CD14-positive monocyte (primary cell): Measurements from ENCODE around the gene RNF220. TPM values are rescaled to one million over a fixed set of nuclear protein-coding genes. Genes with fewer than 3 reads are reported as not detected.

ENCODE experiments used
- DNase-seq, 3 donors: peaks; one replicate each; pipeline ENCODE4 v3.0.0-alpha.2; 2011 to 2022
- H2AFZ ChIP-seq: 2 replicates; pipeline ENCODE4 v1.6.0; 2012; ENCODE audit warnings: mild to moderate bottlenecking, low read depth, low read length, inconsistent platforms; ENCODE audit not compliant: insufficient read depth, poor library complexity, severe bottlenecking
- H3K27ac ChIP-seq, 2 donors: 1 replicate in 1 of 2; 2 replicates in 1 of 2; pipeline ENCODE4 v1.5.1; 2012 to 2013; ENCODE audit warnings: low read length in 2 of 2, control low read depth in 1 of 2, inconsistent platforms in 1 of 2, low read depth in 1 of 2, mild to moderate bottlenecking in 1 of 2
- H3K27me3 ChIP-seq, 2 donors: one replicate each; pipeline versions ENCODE4 v1.6.0 to v1.6.1; 2011 to 2013; ENCODE audit warnings: low read length in 2 of 2; ENCODE audit not compliant: control insufficient read depth in 2 of 2, insufficient read depth in 2 of 2
- H3K36me3 ChIP-seq, 2 donors: replicated peaks in 1 of 2; 1 replicate in 1 of 2; 2 replicates in 1 of 2; pipeline versions ENCODE4 v1.5.1 to v1.6.1; 2012 to 2013; ENCODE audit warnings: low read length in 2 of 2, control low read depth in 1 of 2, inconsistent platforms in 1 of 2, mild to moderate bottlenecking in 1 of 2; ENCODE audit not compliant: insufficient read depth in 2 of 2, control insufficient read depth in 1 of 2
- H3K4me1 ChIP-seq, 2 donors: 1 replicate in 1 of 2; 2 replicates in 1 of 2; pipeline versions ENCODE4 v1.5.1 to v1.6.1; 2012 to 2013; ENCODE audit warnings: low read length in 2 of 2, control low read depth in 1 of 2, inconsistent platforms in 1 of 2, mild to moderate bottlenecking in 1 of 2, moderate library complexity in 1 of 2; ENCODE audit not compliant: insufficient read depth in 2 of 2, control insufficient read depth in 1 of 2
- H3K4me2 ChIP-seq: replicated peaks from 2 replicates; pipeline ENCODE3; 2012; ENCODE audit warnings: low read length, moderate library complexity, mild to moderate bottlenecking; ENCODE audit not compliant: poor library complexity, severe bottlenecking; ENCODE audit errors: extremely low read depth
- H3K4me3 ChIP-seq, 3 experiments: fragments of 200-600 bp in 1 of 3; sonication (generic) in 1 of 3; replicated peaks in 1 of 3; 1 replicate in 2 of 3; 2 replicates in 1 of 3; pipeline ENCODE4 v1.5.1; 2011 to 2013; ENCODE audit warnings: low read length in 3 of 3, mild to moderate bottlenecking in 3 of 3, control low read depth in 2 of 3, low read depth in 2 of 3, inconsistent platforms in 1 of 3, moderate library complexity in 1 of 3
- H3K79me2 ChIP-seq: 2 replicates; pipeline ENCODE4 v1.6.0; 2012; ENCODE audit warnings: mild to moderate bottlenecking, control low read depth, inconsistent platforms, low read length, moderate library complexity; ENCODE audit not compliant: insufficient read depth
- H3K9ac ChIP-seq: 2 replicates; pipeline ENCODE4 v1.6.0; 2017; ENCODE audit warnings: low read length, mild to moderate bottlenecking; ENCODE audit not compliant: insufficient read depth, poor library complexity, severe bottlenecking
- H3K9me3 ChIP-seq, 2 donors: replicated peaks in 1 of 2; 1 replicate in 1 of 2; 2 replicates in 1 of 2; pipeline versions ENCODE4 v1.5.1 to v1.6.1; 2012 to 2013; ENCODE audit warnings: low read length in 2 of 2, control low read depth in 1 of 2; ENCODE audit not compliant: control insufficient read depth in 1 of 2, insufficient read depth in 1 of 2
- H4K20me1 ChIP-seq: 2 replicates; pipeline ENCODE4 v1.6.0; 2012; ENCODE audit warnings: mild to moderate bottlenecking, low read length, control low read depth, moderate library complexity; ENCODE audit not compliant: insufficient read depth
- H3K27ac Mint-ChIP-seq, 7 donors: one replicate each; pipeline ENCODE4 v1.8.0; 2020; ENCODE audit warnings: mild to moderate bottlenecking in 7 of 7, mixed read lengths in 7 of 7, moderate library complexity in 6 of 7, inconsistent platforms in 2 of 7
- H3K27me3 Mint-ChIP-seq, 3 donors: one replicate each; pipeline ENCODE4 v1.8.0; 2021 to 2022; ENCODE audit warnings: low read depth in 3 of 3, mild to moderate bottlenecking in 3 of 3, mixed read lengths in 3 of 3, moderate library complexity in 3 of 3, inconsistent platforms in 1 of 3
- H3K36me3 Mint-ChIP-seq, 2 donors: one replicate each; pipeline ENCODE4 v1.8.0; 2020; ENCODE audit warnings: mixed read lengths in 2 of 2, inconsistent platforms in 1 of 2, mild to moderate bottlenecking in 1 of 2
- H3K4me1 Mint-ChIP-seq: one replicate; pipeline ENCODE4 v1.8.0; 2020; ENCODE audit warnings: mild to moderate bottlenecking, mixed read lengths
- H3K4me3 Mint-ChIP-seq, 2 donors: one replicate each; pipeline ENCODE4 v1.8.0; 2020; ENCODE audit warnings: mild to moderate bottlenecking in 2 of 2, mixed read lengths in 2 of 2, moderate library complexity in 1 of 2
- H3K9me3 Mint-ChIP-seq, 7 donors: one replicate each; pipeline ENCODE4 v1.8.0; 2020 to 2022; ENCODE audit warnings: mixed read lengths in 7 of 7, mild to moderate bottlenecking in 6 of 7, moderate library complexity in 6 of 7, inconsistent platforms in 2 of 7
- WGBS: methylation state at CpG from one replicate; pipeline ENCODE4 v1.1.5; 2013; ENCODE audit warnings: missing lambda C conversion rate; ENCODE audit not compliant: insufficient coverage; 5-methylcytosine and 5-hydroxymethylcytosine counted together
- intact Hi-C, 2 donors: fragments of 100-400 bp; cut with micrococcal nuclease; formaldehyde crosslinking; loops; one replicate each; pipeline versions ENCODE4 v1.15.0 to v1.15.1; 2023
- polyA plus RNA-seq, 3 donors: library from polyadenylated mRNA; depleted of rRNA in 1 of 3; unstranded in 2 of 3; stranded (reverse) in 1 of 3; fragments of 300-500 nt in 2 of 3; fragments of >200 nt in 1 of 3; fragmentation: Illumina TruSeq in 2 of 3; gene quantifications; 1 replicate in 2 of 3; 2 replicates in 1 of 3; pipeline ENCODE4 v1.2.3, GENCODE V29; 2012 to 2021
- TF ChIP-seq, protein P1 (sequence below): fragments of 200-600 bp; IDR thresholded peaks from one replicate; pipeline ENCODE4 v1.8.0; 2022; ENCODE audit warnings: antibody characterized with exemption, mild to moderate bottlenecking

Gene RNF220
- polyA plus RNA-seq, 3 donors, result 39.4 to 133 (median 49.4) TPM

GRCh38 chr1:44654621-44655187 lies 249.6 kb downstream of the RNF220 start:
- H3K27ac Mint-ChIP-seq, result peak overlapping the region in 1 of 7 donors; percentile 22
- no peak for DNase-seq
- Histone ChIP-seq H3K4me2 (no peak overlapping the region), H3K9ac (no peak overlapping the region), H2AFZ (no peak overlapping the region), H3K79me2 (no peaks in the 10 kb centered on the region), H3K9me3 (no peaks in the 10 kb centered on the region), H3K4me3 (no peak overlapping the region), H3K36me3 (peaks cover 21 to 37% of the 10 kb centered on the region in 2 donors), H3K4me1 (no peaks in the 10 kb centered on the region), H4K20me1 (peaks cover 27% of the 10 kb centered on the region), H3K27me3 (no peaks in the 10 kb centered on the region), H3K27ac (no peak overlapping the region)
- H3K4me1 Mint-ChIP-seq, result peaks cover 2% of the 10 kb centered on the region
- 98% methylated on average over 35 of the region's 35 CpGs for WGBS
- intact Hi-C loops, result loop anchor here (5.0 kb wide), 3 partner anchors 53 to 277 kb away; no protein-coding TSS in a partner anchor
- H3K9me3 Mint-ChIP-seq, result no peaks in the 10 kb centered on the region
- H3K4me3 Mint-ChIP-seq, result no peak overlapping the region
- TF ChIP-seq, protein P1, sequence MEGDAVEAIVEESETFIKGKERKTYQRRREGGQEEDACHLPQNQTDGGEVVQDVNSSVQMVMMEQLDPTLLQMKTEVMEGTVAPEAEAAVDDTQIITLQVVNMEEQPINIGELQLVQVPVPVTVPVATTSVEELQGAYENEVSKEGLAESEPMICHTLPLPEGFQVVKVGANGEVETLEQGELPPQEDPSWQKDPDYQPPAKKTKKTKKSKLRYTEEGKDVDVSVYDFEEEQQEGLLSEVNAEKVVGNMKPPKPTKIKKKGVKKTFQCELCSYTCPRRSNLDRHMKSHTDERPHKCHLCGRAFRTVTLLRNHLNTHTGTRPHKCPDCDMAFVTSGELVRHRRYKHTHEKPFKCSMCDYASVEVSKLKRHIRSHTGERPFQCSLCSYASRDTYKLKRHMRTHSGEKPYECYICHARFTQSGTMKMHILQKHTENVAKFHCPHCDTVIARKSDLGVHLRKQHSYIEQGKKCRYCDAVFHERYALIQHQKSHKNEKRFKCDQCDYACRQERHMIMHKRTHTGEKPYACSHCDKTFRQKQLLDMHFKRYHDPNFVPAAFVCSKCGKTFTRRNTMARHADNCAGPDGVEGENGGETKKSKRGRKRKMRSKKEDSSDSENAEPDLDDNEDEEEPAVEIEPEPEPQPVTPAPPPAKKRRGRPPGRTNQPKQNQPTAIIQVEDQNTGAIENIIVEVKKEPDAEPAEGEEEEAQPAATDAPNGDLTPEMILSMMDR, result no peak
- H3K36me3 Mint-ChIP-seq, result peaks cover 49% of the 10 kb centered on the region in 2 donors
- H3K27me3 Mint-ChIP-seq, result peaks cover 0 to 3% (median 0%) of the 10 kb centered on the region in 3 donors

DNA sequence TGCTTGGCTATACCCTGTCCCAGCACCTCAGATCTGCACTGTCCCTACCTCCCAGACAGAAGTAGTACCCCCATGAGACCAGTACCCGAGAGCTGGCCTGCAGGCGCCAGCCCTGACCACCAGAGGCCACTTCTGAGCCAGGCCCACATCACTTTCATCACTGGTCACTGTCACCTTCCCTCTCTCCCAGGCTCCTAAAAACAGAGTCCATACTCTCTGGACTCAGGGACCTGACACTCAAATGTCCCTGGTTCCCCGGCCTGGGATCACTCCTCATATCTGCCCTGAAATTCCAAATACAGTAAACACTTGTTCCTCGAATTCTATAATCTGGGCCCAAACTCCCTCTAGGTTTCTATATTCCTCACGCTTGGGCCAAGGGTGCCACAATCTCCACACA lies 250.6 kb downstream of the RNF220 start:
- 83% methylated on average over 5 of the region's 5 CpGs for WGBS
- no peaks in the 10 kb centered on the region for H3K9me3 Mint-ChIP-seq
- peaks cover 2% of the 10 kb centered on the region for H3K4me1 Mint-ChIP-seq
- Histone ChIP-seq H3K4me2 (no peak overlapping the region), H3K9me3 (no peaks in the 10 kb centered on the region), H4K20me1 (peaks cover 27% of the 10 kb centered on the region), H3K27ac (no peak overlapping the region), H3K36me3 (peaks cover 12 to 28% of the 10 kb centered on the region in 2 donors), H3K27me3 (no peaks in the 10 kb centered on the region), H3K4me3 (no peak overlapping the region), H3K9ac (no peak overlapping the region), H3K79me2 (no peaks in the 10 kb centered on the region), H3K4me1 (no peaks in the 10 kb centered on the region), H2AFZ (no peak overlapping the region)
- intact Hi-C loops, result loop anchor here in 1 of 2 donors (5.0 kb wide), 1 partner anchor 52 kb away; no protein-coding TSS in a partner anchor
- H3K27ac Mint-ChIP-seq, result peak overlapping the region in 3 of 7 donors; percentile 33 to 69 (median 50)
- H3K36me3 Mint-ChIP-seq, result peaks cover 40 to 42% of the 10 kb centered on the region in 2 donors
- H3K4me3 Mint-ChIP-seq, result no peak overlapping the region
- H3K27me3 Mint-ChIP-seq, result peaks cover 0 to 3% (median 0%) of the 10 kb centered on the region in 3 donors
- DNase-seq, result peak; percentile 23 to 46 (median 41)
- TF ChIP-seq, protein P1, result peak; percentile 89
